MM.1S (cell line): Measurements from ENCODE around the gene KCNQ1.

Experiments
- DNase-seq: peaks from one replicate; pipeline ENCODE4 v3.0.0-alpha.2; 2015
- H2AFZ ChIP-seq: fragments of 300-600 bp; sonication (generic); 2 replicates; pipeline ENCODE4 v1.6.0; 2016; ENCODE audit warnings: antibody characterized with exemption, low read length
- H3F3A ChIP-seq: fragments of 300-600 bp; sonication (generic); 2 replicates; pipeline ENCODE4 v1.6.1; 2016; ENCODE audit warnings: mild to moderate bottlenecking, antibody characterized with exemption, low read length, moderate library complexity, mixed read lengths; ENCODE audit not compliant: insufficient read depth
- H3K27ac ChIP-seq: fragments of 300-600 bp; sonication (generic); 2 replicates; pipeline ENCODE4 v1.5.1; 2016; ENCODE audit warnings: mild to moderate bottlenecking, low read length
- H3K27me3 ChIP-seq: fragments of 300-600 bp; sonication (generic); replicated peaks from 2 replicates; pipeline ENCODE4 v1.6.0; 2016; ENCODE audit warnings: low read length; ENCODE audit not compliant: insufficient read depth
- H3K36me3 ChIP-seq: fragments of 300-600 bp; sonication (generic); replicated peaks from 2 replicates; pipeline ENCODE4 v1.6.1; 2016; ENCODE audit warnings: mild to moderate bottlenecking, low read length, mixed read lengths; ENCODE audit not compliant: insufficient read depth
- H3K4me1 ChIP-seq: fragments of 300-600 bp; sonication (generic); 2 replicates; pipeline ENCODE4 v1.6.1; 2016; ENCODE audit warnings: low read length, mixed read lengths
- H3K4me2 ChIP-seq: fragments of 300-600 bp; sonication (generic); 2 replicates; pipeline ENCODE4 v1.6.0; 2016; ENCODE audit warnings: low read depth, low read length
- H3K4me3 ChIP-seq: fragments of 300-600 bp; sonication (generic); 2 replicates; pipeline ENCODE4 v1.5.1; 2016; ENCODE audit warnings: low read length, mixed read lengths
- H3K79me2 ChIP-seq: fragments of 300-600 bp; sonication (generic); 2 replicates; pipeline ENCODE4 v1.6.1; 2016; ENCODE audit warnings: mixed run types, low read length, mixed read lengths
- H3K9ac ChIP-seq: fragments of 300-600 bp; sonication (generic); 2 replicates; pipeline ENCODE4 v1.6.1; 2016; ENCODE audit warnings: low read length, mixed read lengths
- H3K9me2 ChIP-seq: fragments of 300-600 bp; sonication (generic); replicated peaks from 2 replicates; pipeline ENCODE4 v1.6.1; 2016; ENCODE audit warnings: mild to moderate bottlenecking, low read length, mixed read lengths; ENCODE audit not compliant: insufficient read depth
- H3K9me3 ChIP-seq: fragments of 300-600 bp; sonication (generic); replicated peaks from 2 replicates; pipeline ENCODE4 v1.6.1; 2016; ENCODE audit warnings: mild to moderate bottlenecking, low read length, mixed read lengths; ENCODE audit not compliant: insufficient read depth
- H4K20me1 ChIP-seq: fragments of 300-600 bp; sonication (generic); 2 replicates; pipeline ENCODE4 v1.6.1; 2016; ENCODE audit warnings: mild to moderate bottlenecking, low read length, moderate library complexity, mixed read lengths; ENCODE audit not compliant: insufficient read depth
- CTCF ChIP-seq: fragments of 300-600 bp; sonication (generic); IDR thresholded peaks from 2 replicates; pipeline ENCODE4 v1.5.1; 2016; ENCODE audit warnings: antibody characterized with exemption, low read length, mixed read lengths
- EZH2 ChIP-seq: fragments of 300-600 bp; sonication (generic); optimal IDR thresholded peaks from 2 replicates; pipeline ENCODE3; 2017; ENCODE audit warnings: low read depth, mild to moderate bottlenecking, antibody characterized with exemption, low read length, mixed read lengths
- EZH2phosphoT487 ChIP-seq: fragments of 300-600 bp; sonication (generic); IDR thresholded peaks from 2 replicates; pipeline ENCODE4 v1.6.1; 2018; ENCODE audit warnings: antibody characterized with exemption, low read length

The KCNQ1 gene

GRCh38 chr11:2436013-2436520 is 8.7 kb upstream of the KCNQ1 start:
- Histone ChIP-seq H3K4me2 (no peak overlapping the region), H3K9me3 (no peaks in the 10 kb centered on the region), H3K9me2 (no peaks in the 10 kb centered on the region), H3K36me3 (no peaks in the 10 kb centered on the region), H2AFZ (no peak overlapping the region), H3K4me1 (no peaks in the 10 kb centered on the region), H3F3A (no peaks in the 10 kb centered on the region), H4K20me1 (no peaks in the 10 kb centered on the region), H3K27ac (no peak overlapping the region), H3K9ac (no peak overlapping the region), H3K79me2 (no peaks in the 10 kb centered on the region), H3K27me3 (no peaks in the 10 kb centered on the region), H3K4me3 (no peak overlapping the region)
- TF ChIP-seq EZH2phosphoT487 = no peak
- TF ChIP-seq EZH2 = no peak
- TF ChIP-seq CTCF = no peak
- no peak for DNase-seq

- H3K4me3 ChIP-seq = no peak overlapping the region
- H4K20me1 ChIP-seq = no peaks in the 10 kb centered on the region
- H3K27me3 ChIP-seq = no peaks in the 10 kb centered on the region
- no peaks in the 10 kb centered on the region for H3K9me2 ChIP-seq
- H3K4me2 ChIP-seq = no peak overlapping the region
- no peaks in the 10 kb centered on the region for H3K36me3 ChIP-seq
- no peaks in the 10 kb centered on the region for H3K79me2 ChIP-seq
- H3F3A ChIP-seq = no peaks in the 10 kb centered on the region
- no peak overlapping the region for H2AFZ ChIP-seq
- no peak for DNase-seq
- no peak overlapping the region for H3K27ac ChIP-seq
- TF ChIP-seq EZH2 = no peak
- no peak for TF ChIP-seq CTCF
- TF ChIP-seq EZH2phosphoT487 = no peak
- no peak overlapping the region for H3K9ac ChIP-seq
- no peaks in the 10 kb centered on the region for H3K4me1 ChIP-seq
- no peaks in the 10 kb centered on the region for H3K9me3 ChIP-seq
Measured at GRCh38 chr11:2436521-2437031, 8.2 kb upstream of the KCNQ1 start.

- Histone ChIP-seq H3K27me3 (no peaks in the 10 kb centered on the region), H3F3A (no peaks in the 10 kb centered on the region), H3K36me3 (no peaks in the 10 kb centered on the region), H3K4me3 (no peak overlapping the region), H2AFZ (no peak overlapping the region), H3K4me1 (no peaks in the 10 kb centered on the region), H3K9me2 (no peaks in the 10 kb centered on the region), H3K4me2 (no peak overlapping the region), H3K79me2 (no peaks in the 10 kb centered on the region), H3K9me3 (no peaks in the 10 kb centered on the region), H3K9ac (no peak overlapping the region), H3K27ac (no peak overlapping the region), H4K20me1 (no peaks in the 10 kb centered on the region)
- DNase-seq = no peak
- TF ChIP-seq EZH2phosphoT487 (no peak), EZH2 (no peak), CTCF (no peak)
Measured at GRCh38 chr11:2437516-2437915, 7.3 kb upstream of the KCNQ1 start.
